DOHH2 (cell line): ENCODE data around the gene ALDH4A1.

ENCODE experiments used
- EZH2phosphoT487 ChIP-seq: fragments of 200-600 bp; sonication (generic); IDR thresholded peaks from 2 replicates; pipeline ENCODE4 v1.6.1; 2017; ENCODE audit warnings: borderline replicate concordance, mild to moderate bottlenecking, antibody characterized with exemption, low read length, moderate library complexity, mixed read lengths
- TF ChIP-seq, protein P1 (sequence below): fragments of 200-600 bp; sonication (generic); IDR thresholded peaks from one replicate; pipeline ENCODE4 v1.5.1; 2014; ENCODE audit warnings: antibody characterized with exemption, mild to moderate bottlenecking, low read depth, low read length; ENCODE audit not compliant: poor library complexity, severe bottlenecking

DNA sequence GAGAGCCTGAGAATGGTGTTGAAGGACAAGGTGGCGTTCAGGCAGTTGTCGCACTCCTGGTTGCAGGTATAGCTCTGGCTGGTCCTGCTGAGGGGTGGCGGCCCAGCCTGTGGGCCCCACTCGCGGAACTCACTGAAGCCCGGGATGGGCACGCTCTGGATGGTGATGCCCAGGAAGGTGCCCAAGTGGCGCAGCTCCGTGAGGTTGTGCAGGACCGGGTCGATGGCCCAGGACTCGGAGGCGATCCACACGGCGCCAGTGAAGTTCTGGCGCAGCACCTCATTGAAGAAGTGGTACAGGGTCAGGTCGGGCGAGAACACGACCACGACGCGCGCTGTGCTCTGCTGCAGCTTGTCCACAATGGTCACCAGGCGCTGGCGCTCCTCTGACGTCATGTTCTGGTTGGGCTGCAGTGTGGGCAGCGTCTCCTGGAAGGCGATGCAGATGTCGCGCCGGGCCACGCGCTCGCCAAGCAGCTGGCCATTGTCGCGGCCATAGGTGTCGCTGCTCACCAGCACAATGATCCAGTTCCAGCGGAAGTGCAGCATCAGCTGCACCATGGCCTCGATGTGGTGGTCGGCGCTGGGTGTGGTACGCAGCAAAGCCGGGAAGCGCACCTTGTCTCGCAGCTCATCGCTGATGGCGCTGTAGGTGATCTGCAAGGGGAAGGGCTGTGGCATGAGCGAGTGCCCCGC lies 47.9 kb downstream of the ALDH4A1 start:
- TF ChIP-seq, protein P1, sequence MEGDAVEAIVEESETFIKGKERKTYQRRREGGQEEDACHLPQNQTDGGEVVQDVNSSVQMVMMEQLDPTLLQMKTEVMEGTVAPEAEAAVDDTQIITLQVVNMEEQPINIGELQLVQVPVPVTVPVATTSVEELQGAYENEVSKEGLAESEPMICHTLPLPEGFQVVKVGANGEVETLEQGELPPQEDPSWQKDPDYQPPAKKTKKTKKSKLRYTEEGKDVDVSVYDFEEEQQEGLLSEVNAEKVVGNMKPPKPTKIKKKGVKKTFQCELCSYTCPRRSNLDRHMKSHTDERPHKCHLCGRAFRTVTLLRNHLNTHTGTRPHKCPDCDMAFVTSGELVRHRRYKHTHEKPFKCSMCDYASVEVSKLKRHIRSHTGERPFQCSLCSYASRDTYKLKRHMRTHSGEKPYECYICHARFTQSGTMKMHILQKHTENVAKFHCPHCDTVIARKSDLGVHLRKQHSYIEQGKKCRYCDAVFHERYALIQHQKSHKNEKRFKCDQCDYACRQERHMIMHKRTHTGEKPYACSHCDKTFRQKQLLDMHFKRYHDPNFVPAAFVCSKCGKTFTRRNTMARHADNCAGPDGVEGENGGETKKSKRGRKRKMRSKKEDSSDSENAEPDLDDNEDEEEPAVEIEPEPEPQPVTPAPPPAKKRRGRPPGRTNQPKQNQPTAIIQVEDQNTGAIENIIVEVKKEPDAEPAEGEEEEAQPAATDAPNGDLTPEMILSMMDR = no peak
- no peak for TF ChIP-seq EZH2phosphoT487
